ENCODE results near the gene ZNF426. TPM values are rescaled to one million over a fixed set of nuclear protein-coding genes. Genes with fewer than 3 reads are reported as not detected.

ZNF426 gene
- total and polyA plus RNA-seq, 3 donors from 2014 or later, result 5.7 to 13.9 (median 13.8) TPM

Other genes starting within 250 kb of the ZNF426 start
- 10 to 100 TPM; 11.9 to 12.0 TPM for gene ZNF699, start 228.8 kb downstream of the ZNF426 start, total RNA-seq
- 2.2 TPM for gene ZNF699, start 228.8 kb downstream of the ZNF426 start, polyA plus RNA-seq (ENCODE audit: insufficient read depth, low read depth, low replicate concordance)
- 10 to 100 TPM; 48.4 to 49.7 TPM for gene ZNF559, start 214.5 kb downstream of the ZNF426 start, total RNA-seq
- 15.4 TPM for gene ZNF559, start 214.5 kb downstream of the ZNF426 start, polyA plus RNA-seq (ENCODE audit: insufficient read depth, low read depth, low replicate concordance)
- gene ZNF177, start 175.6 kb downstream of the ZNF426 start, total RNA-seq, result 10 to 100 TPM; 11.9 to 20.7 TPM
- 16.5 TPM for gene ZNF177, start 175.6 kb downstream of the ZNF426 start, polyA plus RNA-seq (ENCODE audit: insufficient read depth, low read depth, low replicate concordance)
- gene ZNF266, start 103.1 kb downstream of the ZNF426 start, total RNA-seq, result 10 to 100 TPM; 26.5 to 43.3 TPM
- gene ZNF266, start 103.1 kb downstream of the ZNF426 start, polyA plus RNA-seq (ENCODE audit: insufficient read depth, low read depth, low replicate concordance), result 18.5 TPM
- gene ZNF560, start 40.0 kb downstream of the ZNF426 start, total RNA-seq, result 10 to 100 TPM; 13.1 to 15.4 TPM
- gene ZNF560, start 40.0 kb downstream of the ZNF426 start, polyA plus RNA-seq (ENCODE audit: insufficient read depth, low read depth, low replicate concordance), result 8.0 TPM
- 10 to 100 TPM; 20.8 to 26.4 TPM for gene ZNF121, start 45.9 kb upstream of the ZNF426 start, total RNA-seq
- gene ZNF121, start 45.9 kb upstream of the ZNF426 start, polyA plus RNA-seq (ENCODE audit: insufficient read depth, low read depth, low replicate concordance), result 4.1 TPM
- gene ZNF561, start 82.6 kb upstream of the ZNF426 start, total RNA-seq, result 10 to 100 TPM; 19.3 to 37.7 TPM
- gene ZNF561, start 82.6 kb upstream of the ZNF426 start, polyA plus RNA-seq (ENCODE audit: insufficient read depth, low read depth, low replicate concordance), result 16.9 TPM
- gene ZNF562, start 136.5 kb upstream of the ZNF426 start, total RNA-seq, result 10 to 100 TPM; 16.9 to 17.4 TPM
- gene ZNF562, start 136.5 kb upstream of the ZNF426 start, polyA plus RNA-seq (ENCODE audit: insufficient read depth, low read depth, low replicate concordance), result 7.4 TPM
- gene ZNF846, start 230.1 kb upstream of the ZNF426 start, total RNA-seq, result 10 to 100 TPM; 48.1 to 50.5 TPM
- 63.3 TPM for gene ZNF846, start 230.1 kb upstream of the ZNF426 start, polyA plus RNA-seq (ENCODE audit: insufficient read depth, low read depth, low replicate concordance)